Epithelial cell of esophagus (primary cell): Measurements from ENCODE around the gene SLTM.
"Not testable (repeated sequence)": the region's sequence is repeated elsewhere in the genome, so short reads cannot be mapped to it uniquely, and the experiment has no call there.

Source experiments
- DNase-seq: peaks from one replicate; pipeline ENCODE4 v3.0.0; 2010; ENCODE audit warnings: low read depth
- H3K4me3 ChIP-seq: 2 replicates; pipeline ENCODE4 v1.5.1; 2011; ENCODE audit warnings: mild to moderate bottlenecking, low read length, control low read depth
- TF ChIP-seq, protein P1 (sequence below): IDR thresholded peaks from 2 replicates; pipeline ENCODE4 v1.5.1; 2011; ENCODE audit warnings: low read depth, mild to moderate bottlenecking, low read length, control low read depth, inconsistent platforms; ENCODE audit not compliant: insufficient read depth; ENCODE audit errors: missing control alignments

Gene SLTM

DNA sequence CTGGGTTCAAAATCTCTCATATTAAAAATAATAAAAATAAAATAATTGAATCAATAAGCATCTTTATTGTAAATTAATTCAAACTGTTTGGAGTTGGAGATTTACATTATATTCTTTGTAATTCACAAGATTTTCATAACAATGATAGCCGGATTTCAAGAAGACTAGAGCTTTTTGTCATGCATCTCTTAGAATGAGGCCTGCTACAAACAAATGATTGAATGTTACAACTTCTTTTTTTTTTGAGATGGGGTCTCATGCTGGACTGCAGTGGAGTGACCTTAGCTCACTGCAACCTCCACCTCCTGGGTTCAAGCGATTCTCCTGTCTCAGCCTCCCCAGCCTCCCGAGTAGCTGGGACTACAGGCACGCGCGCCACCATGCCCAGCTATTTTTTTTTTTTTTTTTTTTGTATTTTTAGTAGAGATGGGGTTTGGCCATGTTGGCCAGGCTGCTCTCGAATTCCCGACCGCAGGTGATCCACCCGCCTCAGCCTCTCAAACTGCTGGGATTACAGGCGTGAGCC is 3.5 kb downstream of the SLTM start:
- TF ChIP-seq, protein P1, sequence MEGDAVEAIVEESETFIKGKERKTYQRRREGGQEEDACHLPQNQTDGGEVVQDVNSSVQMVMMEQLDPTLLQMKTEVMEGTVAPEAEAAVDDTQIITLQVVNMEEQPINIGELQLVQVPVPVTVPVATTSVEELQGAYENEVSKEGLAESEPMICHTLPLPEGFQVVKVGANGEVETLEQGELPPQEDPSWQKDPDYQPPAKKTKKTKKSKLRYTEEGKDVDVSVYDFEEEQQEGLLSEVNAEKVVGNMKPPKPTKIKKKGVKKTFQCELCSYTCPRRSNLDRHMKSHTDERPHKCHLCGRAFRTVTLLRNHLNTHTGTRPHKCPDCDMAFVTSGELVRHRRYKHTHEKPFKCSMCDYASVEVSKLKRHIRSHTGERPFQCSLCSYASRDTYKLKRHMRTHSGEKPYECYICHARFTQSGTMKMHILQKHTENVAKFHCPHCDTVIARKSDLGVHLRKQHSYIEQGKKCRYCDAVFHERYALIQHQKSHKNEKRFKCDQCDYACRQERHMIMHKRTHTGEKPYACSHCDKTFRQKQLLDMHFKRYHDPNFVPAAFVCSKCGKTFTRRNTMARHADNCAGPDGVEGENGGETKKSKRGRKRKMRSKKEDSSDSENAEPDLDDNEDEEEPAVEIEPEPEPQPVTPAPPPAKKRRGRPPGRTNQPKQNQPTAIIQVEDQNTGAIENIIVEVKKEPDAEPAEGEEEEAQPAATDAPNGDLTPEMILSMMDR: no peak
- no peak overlapping the region for H3K4me3 ChIP-seq
- no peak for DNase-seq

DNA sequence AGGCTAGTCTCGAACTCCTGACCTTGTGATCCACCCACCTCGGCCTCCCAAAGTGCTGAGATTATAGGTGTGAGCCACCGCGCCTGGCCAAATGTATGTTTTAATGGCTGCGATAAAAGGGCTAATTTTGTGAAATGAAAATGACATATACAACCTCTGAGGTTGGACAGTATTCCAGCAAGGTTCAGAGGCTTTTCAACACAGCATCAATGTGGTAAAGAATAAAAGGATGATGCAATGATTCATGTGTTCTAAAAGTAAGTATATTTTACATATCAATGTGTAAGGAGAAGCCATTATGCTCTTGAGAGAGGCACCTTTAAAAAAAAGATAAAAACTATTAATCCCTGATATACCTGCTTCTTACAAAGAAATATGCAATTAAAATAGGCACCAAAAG is 6.7 kb downstream of the SLTM start:
- no peak for DNase-seq
- TF ChIP-seq, protein P1: no peak
- no peak overlapping the region for H3K4me3 ChIP-seq

DNA sequence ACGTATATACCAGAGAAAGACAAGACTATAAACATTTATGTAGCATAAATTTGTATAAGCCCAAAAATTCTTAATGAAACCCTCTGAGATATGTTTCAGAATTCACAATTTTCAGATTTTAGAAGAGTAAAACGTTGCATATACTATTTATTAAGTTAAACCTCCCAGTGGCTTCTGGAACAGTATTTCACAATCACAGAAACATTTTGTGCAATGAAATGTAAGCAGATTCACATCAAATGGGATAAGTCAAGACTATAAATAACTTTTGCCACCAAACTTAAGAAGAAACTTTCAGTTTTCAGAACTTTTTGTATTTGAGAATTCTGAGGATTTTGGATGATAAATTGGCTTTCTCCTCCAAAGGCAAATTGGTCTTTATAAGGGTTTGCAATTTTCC is 9.2 kb downstream of the SLTM start:
- TF ChIP-seq, protein P1: no peak

DNA sequence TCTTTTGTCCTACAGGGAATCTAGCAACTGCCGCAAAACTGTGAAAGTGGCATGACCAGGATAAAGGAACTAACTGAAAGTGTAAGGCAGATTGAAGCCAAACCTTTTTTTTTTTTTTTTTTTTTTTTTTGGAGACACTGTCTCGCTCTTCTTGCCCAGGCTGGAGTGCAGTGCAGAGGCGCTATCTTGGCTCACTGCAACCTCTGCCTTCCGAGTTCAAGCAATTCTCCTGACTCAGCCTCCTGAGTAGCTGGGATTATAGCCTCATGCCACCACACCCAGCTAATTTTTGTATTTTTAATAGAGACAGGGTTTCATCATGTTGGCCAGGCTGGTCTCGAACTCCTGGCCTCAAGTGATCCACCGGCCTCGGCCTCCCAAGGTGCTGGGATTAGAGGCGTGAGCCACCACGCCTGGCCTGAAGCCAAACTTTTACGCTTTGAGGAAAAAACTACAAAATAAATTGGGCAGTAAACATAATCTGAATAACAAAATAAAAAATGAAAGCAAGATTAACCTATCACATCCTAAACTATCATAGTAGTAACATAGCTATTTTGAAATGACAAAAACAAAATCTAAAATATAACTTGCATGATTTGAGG is 9.7 kb downstream of the SLTM start:
- H3K4me3 ChIP-seq: no peak overlapping the region
- DNase-seq: no peak

More for the DNA sequence above, 9.2 kb downstream of the SLTM start:
- peak; percentile 5 for DNase-seq
- H3K4me3 ChIP-seq: no peak overlapping the region

DNA sequence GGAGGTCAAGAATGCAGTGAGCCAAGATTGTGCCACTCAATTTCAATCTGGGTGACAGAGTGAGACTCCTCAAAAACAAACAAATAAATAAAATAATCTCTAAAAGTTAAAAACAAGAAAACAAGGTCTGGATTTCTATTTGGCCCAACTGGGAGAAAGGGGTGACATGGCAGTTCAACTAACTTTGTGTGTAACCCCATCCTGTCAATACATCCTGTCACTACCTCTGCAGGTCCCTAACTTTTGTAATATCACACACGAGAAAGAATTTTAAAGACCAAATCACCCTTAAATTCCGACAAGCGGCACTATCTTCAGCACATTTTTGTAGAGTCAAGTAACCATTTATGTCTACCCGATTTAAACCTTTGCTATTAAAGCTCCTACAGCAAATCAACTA is 10.2 kb downstream of the SLTM start:
- TF ChIP-seq, protein P1: no peak
- DNase-seq: no peak
- no peak overlapping the region for H3K4me3 ChIP-seq

More for the DNA sequence above, 9.7 kb downstream of the SLTM start:
- TF ChIP-seq, protein P1: no peak

DNA sequence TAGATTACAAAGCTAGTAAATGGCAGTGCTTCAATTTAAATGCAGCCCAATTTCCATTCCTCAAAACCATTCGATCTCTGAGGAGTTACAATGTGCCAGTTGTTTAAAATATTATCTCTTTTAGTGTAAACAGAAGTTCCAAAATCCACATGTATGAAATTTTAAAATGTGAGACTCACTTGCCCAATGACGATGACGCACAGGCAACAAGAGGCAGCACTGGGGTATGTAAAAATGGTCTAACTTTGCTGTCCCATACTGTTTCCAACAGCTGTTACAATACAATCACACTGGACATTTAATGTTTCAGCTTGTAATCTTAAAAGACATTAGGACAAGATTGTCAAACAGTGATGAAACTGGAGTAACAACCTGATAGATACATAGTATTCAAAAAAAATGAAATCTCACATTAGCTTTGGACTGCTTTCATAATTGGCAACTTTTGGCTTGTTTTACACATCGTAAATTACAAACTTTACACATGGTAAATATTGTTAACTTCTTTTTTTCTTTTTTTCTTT is 12.2 kb downstream of the SLTM start:
- TF ChIP-seq, protein P1: no peak
- no peak for DNase-seq

DNA sequence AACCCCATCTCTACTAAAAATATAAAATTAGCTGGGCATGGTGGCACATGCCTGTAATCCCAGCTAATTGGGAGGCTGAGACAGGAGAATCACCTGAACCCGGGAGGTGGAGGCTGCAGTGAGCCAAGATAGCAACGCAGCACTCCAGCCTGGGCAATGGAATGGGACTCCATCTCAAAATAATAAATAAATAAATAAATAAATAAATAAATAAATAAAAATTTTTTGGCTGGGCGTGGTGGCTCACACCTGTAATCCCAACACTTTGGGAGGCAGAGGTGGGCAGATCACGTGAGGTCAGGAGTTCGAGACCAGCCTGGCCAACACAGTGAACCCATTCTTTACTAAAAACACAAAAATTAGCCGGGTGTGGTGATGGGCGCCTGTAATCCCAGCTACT is 13.0 kb downstream of the SLTM start:
- not testable (repeated sequence) for H3K4me3 ChIP-seq, DNase-seq

More for the DNA sequence above, 12.2 kb downstream of the SLTM start:
- H3K4me3 ChIP-seq: no peak overlapping the region
